GM19455 (cell line): ENCODE measurements around the gene OVOL2.

Experiments
- ATAC-seq: cut with Tn5 transposase; IDR thresholded peaks from one replicate; pipeline ENCODE4 v1.9.1; 2021; ENCODE audit not compliant: unreplicated experiment

Gene OVOL2

GRCh38 chr20:17992224-17992637 lies 65.5 kb downstream of the OVOL2 start:
- peak; percentile 48 for ATAC-seq

DNA sequence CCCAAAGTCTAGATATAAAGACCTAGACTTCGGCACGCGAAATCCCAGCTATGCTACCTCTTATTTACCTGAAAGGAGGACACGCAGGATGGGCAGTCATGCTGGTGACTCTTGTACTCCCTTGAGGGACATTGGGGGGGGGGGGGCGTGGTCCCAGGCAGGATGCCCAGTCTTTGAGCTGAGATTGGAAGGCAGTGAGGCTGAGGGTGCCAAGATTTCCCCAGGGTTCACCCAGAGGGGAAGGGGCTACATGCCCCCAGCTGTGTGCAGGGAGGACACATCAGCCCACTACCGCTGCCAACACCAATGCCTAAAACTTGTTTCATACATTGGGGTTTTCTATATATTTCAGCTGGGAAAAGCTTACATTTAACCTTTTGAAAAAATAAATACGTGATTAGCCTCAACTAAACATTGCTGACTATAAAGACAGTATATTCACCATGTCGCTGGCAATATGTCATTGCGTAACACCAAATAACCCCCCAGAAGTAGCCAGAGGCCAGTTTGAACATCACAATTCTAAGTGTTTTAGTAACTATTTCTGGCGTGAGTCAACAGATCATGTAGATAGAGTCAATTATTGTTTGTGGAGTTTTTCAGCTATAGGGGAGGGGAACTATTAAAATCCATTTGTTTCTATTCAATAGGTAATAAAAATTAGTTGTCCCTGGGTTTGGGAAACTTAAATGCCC lies 67.3 kb downstream of the OVOL2 start:
- ATAC-seq, result no peak

GRCh38 chr20:17987988-17988387 lies 69.7 kb downstream of the OVOL2 start:
- ATAC-seq, result no peak

DNA sequence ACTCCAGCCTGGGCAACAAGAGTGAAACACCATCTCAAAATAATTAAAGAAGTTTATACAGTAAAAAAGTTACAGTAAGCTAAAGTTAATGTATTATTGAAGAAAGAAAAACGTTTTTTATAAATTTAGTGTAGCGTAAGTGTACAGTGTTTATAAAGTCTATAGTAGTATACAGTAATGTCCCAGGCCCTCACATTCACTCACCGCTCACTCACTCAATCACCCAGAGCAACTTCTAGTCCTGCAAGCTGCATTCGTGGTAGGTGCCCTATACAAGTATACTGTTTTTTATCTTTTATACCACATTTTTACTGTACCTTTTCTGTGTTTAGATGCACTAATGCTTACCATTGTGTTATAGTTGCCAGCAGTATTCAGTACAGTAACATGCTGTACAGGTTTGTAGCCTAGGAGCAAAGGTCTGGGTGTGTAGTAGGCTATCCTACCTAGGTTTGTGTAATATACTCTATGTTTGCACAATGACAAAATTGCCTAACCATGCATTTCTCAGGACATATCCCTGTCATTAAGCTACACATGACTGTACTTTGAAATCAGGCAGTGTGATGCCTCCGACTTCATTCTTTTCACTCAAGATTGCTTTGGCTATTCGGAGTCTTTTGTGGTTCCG lies 72.2 kb downstream of the OVOL2 start:
- no peak for ATAC-seq

GRCh38 chr20:17976305-17976704 lies 81.4 kb downstream of the OVOL2 start:
- ATAC-seq, result no peak
